NK-92 (cell line): Measurements from ENCODE around the gene CHMP4B.

ENCODE experiments used
- DNase-seq: peaks from one replicate; lab custom pipeline; 2025; ENCODE audit not compliant: unreplicated experiment; lab: John Stamatoyannopoulos, UW

Gene CHMP4B, protein sequence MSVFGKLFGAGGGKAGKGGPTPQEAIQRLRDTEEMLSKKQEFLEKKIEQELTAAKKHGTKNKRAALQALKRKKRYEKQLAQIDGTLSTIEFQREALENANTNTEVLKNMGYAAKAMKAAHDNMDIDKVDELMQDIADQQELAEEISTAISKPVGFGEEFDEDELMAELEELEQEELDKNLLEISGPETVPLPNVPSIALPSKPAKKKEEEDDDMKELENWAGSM

DNA sequence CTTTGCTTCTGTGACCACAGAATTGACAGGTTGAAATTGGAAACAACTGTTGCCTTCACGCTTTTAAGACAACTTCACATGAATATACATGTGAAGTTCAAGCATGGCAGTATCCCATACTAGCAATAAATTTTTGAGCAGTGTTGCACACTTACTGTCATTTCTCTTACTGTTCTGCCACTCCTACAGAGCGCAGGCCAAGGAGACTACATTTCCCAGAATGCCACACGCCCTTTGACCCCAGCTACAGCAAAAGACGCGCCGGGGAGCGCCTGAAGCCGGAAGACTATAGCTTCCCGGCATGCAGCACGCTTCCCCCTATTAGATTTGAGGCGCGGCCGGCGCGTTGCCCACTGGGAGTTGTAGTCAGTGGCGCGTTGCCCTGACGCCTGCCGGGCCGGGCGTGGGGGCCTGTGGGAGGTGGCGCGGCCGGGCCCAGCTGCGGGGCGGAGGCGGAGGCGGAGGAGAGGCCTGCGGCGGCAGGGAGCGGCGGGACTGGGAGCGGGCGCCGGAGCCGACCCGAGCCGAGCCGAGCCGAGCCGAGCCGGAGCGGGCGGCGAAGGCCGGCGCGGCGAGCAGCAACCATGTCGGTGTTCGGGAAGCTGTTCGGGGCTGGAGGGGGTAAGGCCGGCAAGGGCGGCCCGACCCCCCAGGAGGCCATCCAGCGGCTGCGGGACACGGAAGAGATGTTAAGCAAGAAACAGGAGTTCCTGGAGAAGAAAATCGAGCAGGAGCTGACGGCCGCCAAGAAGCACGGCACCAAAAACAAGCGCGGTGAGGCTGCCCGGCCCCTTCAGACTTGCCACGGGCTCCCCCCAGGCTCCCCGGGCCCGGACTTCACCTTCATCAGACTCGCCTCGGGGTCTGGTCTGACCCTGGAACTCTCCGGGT is at the start of gene CHMP4B:
Gene CHMP4B, plus strand, starts transcription at position 464 of the 891 bp plus-strand sequence. Its CDS starts 121 bp downstream, at position 585.
- DNase-seq = peak; percentile 92

DNA sequence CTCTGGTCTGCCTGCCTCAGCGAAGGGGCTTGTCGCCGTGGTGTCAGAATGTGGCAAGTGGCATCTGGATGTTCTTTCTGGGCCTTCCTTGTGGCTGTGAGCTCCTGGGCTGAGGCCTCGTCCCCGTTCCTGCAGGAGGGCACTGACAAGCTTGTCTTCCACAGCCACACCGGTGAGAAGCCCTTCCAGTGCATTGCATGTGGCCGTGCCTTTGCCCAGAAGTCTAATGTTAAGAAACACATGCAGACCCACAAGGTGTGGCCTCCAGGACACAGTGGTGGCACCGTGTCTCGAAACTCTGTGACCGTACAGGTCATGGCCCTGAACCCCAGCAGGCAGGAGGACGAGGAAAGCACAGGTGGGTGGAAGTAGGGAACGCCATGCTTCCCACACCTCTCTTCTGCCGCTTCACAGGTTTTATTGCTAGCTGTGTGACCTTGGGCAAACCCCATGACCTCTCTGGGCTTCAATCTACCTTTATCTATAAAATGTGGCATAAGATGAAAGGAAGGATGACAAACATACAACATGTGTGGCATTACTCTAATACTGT is 49.4 kb upstream of the CHMP4B start:
- DNase-seq = no peak

DNA sequence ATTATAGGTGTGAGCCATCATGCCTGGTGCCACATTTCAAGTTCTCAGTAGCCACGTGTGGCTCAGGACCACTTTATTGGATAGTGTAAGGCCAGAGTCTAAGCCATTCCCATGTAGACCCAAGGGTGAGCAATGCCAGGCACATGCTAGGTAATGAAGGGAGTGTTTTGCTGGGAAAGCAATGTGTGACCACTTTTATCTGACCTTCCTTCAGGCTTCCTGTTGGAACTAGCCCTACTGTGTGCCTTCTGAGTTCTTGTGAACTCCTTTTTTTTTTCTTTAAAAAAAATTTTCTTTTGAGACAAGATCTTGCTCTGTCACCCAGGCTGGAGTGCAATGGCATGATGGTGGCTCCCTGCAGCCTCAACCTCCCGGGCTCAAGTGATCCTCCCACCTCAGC is 46.0 kb upstream of the CHMP4B start:
- no peak for DNase-seq

DNA sequence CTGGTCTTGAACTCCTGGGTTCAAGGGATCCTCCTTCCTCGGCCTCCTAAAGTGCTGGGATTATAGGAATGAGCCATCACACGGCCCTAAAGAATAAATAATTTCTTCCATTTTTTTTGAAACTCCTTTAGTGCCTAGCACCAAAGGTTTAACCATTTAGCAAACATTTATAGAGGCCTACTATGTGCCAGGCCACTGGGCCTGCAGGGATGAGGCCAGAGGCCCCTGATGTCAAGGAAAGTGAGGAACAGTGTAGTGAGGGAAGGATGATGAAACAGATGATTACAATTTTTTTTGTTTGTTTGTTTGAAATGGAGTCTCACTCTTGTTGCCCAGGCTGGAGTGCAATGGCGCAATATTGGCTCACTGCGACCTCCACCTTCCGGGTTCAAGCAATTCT is 45.6 kb upstream of the CHMP4B start:
- DNase-seq = no peak

DNA sequence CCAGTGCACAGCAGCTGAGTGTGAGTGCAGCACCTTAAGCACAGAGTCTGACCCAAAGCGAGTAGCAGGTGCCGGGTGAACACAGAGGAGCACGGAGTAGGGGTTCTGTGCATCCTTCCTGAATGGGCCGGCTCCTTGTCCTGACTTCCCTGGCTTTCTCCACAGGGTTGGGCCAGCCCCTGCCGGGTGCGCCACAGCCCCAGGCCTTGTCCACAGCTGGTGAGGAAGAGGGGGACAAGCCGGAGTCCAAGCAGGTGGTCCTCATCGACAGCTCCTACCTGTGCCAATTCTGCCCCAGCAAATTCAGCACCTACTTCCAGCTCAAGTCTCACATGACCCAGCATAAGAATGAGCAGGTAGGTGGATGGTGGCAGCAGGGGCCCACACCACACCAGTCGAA is 44.5 kb upstream of the CHMP4B start:
- no peak for DNase-seq

DNA sequence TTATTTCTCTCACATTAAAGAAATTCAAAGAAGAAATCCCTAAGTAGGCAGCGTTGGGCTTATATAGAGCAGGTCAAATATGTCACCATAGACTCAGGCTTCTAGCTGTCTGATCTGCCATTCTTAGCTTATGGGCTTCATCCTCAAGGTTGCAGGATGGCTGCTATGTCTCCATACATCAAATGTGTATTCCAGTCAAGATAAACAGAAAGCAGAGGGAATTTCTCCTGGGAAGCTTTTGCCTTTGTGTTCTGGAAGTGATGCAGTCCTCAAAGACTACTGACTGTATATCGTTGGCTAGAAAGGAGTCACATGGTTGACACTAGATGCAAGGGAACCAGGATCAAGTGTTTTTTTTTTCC is 43.4 kb upstream of the CHMP4B start:
- DNase-seq = no peak

DNA sequence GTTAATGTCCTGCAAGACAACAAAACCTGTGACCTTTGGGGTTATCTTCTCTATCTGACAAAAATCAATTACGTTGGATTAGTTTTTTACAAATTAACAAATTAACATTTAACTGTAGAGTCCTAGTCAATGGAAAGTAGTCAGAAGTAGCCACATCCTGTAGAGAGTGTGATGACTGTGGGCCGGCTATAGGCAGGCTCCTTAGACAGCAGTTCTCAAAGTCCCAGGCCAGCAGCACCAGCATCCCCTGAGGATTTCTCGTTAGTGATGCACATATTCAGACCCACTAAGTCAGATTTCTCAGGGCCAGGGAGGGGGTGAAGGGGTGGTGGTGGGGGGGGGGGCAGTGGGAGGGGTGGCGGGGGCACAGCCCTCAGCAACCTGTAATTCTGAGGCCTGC is 42.1 kb upstream of the CHMP4B start:
- DNase-seq = no peak

DNA sequence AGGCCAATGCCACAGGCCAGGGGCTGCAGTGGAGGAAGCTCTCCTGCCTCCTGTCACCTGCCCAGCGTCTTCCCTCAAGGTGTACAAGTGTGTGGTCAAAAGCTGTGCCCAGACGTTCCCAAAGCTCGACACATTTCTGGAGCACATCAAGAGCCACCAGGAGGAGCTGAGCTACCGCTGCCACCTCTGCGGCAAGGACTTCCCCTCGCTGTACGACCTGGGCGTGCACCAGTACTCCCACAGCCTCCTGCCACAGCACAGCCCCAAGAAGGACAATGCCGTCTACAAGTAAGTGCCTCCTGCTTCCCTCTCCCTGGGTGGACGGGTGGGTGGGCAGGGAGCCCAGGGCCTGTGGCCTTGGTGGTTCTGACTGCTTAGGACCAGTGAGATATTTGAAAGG is 41.1 kb upstream of the CHMP4B start:
- DNase-seq = no peak

DNA sequence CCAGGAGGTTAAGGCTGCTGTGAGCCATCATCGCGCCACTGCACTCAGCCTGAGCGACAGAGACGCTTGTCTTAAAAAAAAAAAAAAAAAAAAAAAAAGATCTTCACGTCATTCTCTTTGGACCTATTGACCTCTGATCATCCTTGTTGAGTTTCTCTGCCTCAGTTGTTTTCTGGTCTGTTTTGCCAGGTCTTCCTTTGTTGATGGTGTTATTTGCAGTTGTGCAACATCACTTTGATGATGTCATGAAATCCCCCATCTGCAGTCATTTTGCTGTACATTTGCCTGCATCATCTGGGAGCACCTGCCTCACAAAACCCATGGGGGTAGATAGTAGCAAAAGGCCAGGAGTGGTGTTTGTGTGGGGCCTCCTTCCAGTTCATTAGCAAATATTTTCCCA is 39.2 kb upstream of the CHMP4B start:
- no peak for DNase-seq

DNA sequence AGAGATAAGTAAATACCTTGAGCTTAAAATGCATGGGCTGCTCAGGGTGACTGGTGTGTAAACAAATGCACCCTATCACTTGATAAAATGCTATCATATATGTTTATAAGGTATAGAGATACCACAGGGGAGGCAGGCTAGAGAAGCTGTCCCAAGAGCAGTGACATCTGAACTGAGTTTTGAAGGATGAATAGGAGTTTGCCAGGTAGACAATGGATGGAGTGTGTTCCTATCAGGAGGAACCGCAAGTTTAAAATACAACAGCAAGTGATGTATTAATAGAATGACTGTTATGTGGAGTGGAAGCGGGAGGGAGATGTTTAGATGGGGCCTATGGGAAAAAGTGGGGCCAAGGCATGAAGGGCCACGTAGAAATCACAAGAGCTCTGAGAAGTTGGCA is 38.7 kb upstream of the CHMP4B start:
- no peak for DNase-seq

DNA sequence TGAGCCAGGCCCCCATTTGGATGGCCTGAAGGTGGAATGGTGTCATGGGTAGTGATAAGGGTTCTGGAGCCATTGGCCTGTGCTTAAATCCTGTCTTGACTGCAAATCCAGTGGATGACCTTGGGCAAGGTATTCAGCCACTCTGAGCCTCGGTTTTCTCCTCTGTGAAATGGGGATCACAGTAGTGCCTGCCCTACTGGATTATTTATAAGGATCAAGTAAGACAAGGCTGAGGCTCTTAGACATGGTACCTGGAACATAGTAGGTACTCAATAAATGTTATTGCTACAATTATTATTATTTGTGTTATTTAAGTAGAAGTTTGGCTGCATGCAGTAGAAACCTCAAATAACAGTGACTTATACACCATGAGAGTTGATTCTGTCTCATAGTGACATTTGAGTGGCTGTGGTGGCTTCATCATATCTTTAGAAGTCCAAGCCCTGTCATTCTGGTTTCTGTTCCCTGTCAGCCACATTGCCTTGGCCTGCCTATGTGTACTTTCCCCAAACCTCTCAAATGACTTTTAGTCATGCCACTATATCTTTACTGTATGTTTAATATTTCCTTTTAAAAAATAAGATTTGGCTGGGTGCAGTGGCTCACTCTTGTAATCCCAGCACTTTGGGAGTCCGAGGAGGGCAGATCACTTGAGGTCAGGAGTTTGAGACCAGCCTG is 37.6 kb upstream of the CHMP4B start:
- DNase-seq = no peak

DNA sequence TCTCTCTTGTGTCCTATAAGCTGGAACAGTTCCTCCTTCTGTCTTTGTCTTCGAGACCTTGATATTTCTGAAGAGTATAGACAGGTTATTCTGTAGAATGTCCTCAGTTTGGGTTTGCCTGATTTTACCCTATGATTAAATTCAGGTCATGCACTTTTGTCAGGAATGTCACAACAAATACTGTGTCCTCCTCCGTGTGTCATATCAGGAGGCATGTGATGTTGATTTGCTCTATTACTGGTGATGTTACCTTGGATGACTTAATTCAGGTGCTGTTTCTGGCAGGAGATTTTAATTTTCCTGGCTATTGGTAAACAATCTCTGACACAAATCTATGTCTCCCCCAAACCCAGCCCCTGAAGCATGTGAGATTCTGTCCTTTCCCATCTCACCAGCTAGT is 33.3 kb upstream of the CHMP4B start:
- DNase-seq = no peak

DNA sequence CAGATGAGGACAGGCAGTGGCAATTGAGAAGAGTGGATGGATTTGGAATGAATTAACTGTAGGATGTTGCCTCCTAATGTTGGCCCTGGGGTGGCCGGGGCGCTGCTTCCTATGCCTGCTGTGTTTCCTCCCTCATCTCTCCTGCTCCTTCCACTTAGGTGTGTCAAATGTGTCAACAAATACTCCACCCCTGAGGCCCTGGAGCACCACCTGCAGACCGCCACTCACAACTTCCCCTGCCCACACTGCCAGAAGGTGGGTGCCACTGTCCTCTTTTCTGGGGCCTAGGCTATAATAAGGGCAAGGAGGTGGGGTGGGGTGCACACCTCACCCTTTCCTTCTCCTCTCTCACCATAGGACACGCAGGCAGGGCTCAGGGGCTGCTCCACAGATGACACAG is 30.0 kb upstream of the CHMP4B start:
- no peak for DNase-seq

DNA sequence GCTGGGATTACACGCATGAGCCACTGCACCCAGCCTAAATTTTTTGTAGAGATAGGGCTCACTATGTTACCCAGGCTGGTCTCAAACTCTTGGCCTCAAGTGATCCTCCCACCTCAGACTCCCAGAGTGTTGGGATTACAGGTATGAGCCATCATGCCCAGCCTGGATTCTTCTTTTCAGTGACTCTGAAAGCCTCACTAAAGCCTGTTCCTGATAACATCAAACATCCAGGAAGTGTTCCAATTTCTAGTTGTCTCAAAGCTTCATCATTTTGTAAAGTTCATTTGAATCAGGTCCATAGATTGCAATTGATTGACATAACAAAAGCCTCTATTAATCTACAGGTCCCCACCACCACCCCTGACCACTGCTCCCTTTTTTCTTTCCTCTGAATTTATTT is 29.2 kb upstream of the CHMP4B start:
- no peak for DNase-seq

DNA sequence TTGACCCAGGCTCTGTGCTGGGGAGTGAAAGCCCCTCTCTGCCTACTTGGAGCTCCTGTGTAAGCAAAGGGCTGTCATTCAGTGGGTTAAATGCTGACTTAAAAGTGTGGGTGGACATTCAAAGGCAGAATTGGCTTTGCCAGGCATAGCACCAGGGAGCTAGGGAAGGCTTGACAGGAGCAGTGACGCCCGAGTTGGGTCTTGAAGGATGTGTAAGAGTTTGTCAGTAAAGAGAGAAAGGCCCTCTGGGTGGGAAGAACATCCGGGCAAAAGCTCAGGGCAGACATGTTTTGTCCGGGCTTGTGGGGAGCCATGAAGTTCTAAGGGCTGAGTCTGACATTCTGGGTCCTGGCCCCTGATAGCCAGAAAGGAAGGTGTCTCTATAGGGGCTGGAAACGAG is 27.9 kb upstream of the CHMP4B start:
- no peak for DNase-seq

DNA sequence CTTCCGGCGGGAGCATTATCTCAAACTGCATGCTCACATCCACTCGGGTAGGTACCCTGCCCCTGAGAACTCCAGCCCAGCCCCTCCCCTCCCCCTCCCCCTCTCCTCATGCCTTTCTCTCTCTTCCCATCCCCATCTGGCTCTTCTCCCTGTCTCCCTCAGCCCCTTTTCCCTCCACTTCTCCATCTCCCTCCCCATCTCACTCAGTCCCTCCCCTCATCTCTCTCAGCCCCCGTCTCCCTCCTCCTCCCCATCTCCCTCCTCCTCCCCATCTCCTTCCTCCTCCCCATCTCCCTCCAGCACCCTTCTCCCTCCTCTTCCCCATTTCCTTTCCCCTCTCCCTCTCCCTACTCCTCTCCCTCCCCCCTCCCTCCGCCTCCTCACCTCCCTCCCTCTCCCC is 27.3 kb upstream of the CHMP4B start:
- no peak for DNase-seq

DNA sequence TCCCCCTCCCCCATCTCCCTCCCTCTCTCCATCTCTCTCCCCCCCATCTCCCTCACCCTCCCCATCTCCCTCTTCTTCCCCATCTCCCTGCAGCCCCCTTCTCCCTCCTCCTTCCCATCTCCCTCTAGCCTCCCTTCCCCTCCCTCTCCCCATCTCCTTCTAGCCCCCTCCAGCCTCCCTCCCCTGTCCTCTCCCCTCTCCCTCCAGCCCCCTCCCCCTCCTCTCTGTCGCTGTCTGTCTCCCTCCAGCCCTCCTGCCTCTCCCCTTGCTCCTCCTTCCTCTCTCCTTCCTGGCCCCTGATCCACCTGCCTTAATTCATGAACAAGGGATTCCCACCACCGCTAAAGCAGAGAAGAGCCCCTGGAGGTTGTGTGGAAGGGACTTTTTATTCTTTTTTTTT is 26.9 kb upstream of the CHMP4B start:
- DNase-seq = no peak

DNA sequence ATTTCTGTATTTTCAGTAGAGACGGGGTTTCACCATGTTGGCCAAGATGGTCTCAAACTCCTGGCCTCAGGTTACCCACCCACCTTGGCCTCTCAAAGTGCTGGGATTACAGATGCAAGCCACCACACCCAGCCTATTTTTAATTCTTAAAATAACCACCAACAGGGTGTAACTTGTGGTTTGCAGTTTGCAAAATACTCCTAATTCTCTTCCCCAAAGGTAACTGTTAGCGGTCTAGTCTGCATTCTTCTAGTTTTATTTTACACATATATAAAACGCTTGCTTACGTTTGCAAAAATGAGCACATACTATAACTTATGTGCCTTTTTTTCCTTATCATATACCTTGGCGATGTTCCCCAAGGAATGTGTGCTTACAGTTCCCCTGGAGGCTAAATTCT is 25.6 kb upstream of the CHMP4B start:
- DNase-seq = no peak

DNA sequence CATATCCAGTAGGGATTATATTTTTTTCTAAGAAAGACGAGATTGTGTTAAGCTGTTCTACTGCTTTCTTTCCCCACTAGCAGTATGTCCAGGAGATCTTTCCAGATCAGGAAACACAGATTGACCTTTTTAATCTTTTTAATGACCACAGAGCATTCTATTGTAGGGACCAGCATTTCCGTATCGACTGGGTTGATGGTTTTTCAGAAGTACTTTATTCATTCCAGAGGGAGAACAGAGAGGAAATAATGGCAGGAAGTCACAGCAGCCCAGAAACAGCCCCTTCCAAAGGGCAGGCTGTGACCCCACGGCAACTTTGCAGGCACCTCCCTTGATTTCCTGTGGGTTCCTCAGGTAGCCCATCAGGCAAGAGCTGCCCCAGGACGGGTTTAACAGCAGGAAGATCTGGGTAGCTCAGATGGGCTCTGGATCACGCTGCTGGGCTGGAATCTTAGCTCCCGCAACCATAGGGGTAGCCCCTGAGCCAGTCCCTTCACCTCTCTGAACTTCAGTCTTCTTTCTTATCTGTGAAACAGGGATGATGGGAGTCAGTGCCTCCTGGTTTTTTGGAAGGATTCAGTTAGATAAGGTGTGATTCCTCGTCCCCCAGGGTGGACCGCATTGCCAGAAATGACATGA is 23.8 kb upstream of the CHMP4B start:
- DNase-seq = no peak

DNA sequence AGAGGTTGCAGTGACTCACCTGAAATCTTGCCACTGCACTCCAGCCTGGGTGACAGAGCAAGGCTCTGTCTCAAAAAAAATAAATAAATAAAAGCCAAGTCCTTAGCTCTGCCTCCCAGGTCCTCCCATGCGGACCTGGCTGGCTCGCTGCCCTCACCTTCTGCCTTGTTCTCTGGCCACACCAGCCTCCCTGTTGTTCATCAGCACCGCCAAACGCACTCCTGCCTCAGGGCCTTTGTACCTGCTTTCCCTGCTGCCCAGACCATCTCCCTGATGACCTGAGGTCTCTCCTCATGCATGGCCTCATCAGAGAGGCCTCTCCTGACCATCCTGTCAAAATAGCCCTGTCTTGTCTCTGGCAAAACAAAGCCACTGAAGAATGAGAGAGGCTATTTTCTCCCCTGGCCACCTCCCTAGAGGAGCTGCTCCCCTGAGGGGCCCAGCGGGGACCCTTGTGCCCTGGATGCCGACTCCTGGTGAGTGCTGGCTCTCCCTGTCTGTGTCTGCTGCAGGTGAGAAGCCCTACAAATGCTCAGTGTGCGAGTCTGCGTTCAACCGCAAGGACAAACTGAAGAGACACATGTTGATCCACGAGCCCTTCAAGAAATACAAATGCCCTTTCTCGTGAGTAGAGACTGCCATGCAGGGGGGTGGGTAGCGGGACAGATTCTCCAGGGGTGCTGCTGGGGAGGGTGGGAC is 22.6 kb upstream of the CHMP4B start:
- DNase-seq = no peak
